GM23338 (cell line): Measurements from ENCODE around the gene TNS3. TPM values are rescaled to one million over a fixed set of nuclear protein-coding genes. Genes with fewer than 3 reads are reported as not detected.
A peak's percentile ranks its signal among the peaks of the same experiment; 100 is the strongest.

Source experiments
- ATAC-seq: fragments of 200-7000 bp; cut with Tn5 transposase; 3 replicates; pipeline ENCODE4 v1.9.1; 2020
- DNase-seq: peaks from one replicate; pipeline ENCODE4 v3.0.0-alpha.2; 2015; ENCODE audit warnings: low spot score
- H2AFZ ChIP-seq: fragments of 200-600 bp; sonication (generic); 2 replicates; pipeline ENCODE4 v1.8.0; 2016; ENCODE audit warnings: antibody characterized with exemption, mild to moderate bottlenecking, moderate library complexity
- H3F3A ChIP-seq: fragments of 200-600 bp; sonication (generic); replicated peaks from 2 replicates; pipeline ENCODE4 v1.8.0; 2017; ENCODE audit warnings: antibody characterized with exemption, mixed run types, low read depth
- H3K27ac ChIP-seq: fragments of 200-600 bp; sonication (generic); 2 replicates; pipeline ENCODE4 v1.6.1; 2016; ENCODE audit warnings: low read depth
- H3K27me3 ChIP-seq: fragments of 200-600 bp; sonication (generic); 2 replicates; pipeline ENCODE4 v1.8.0; 2016; ENCODE audit warnings: mild to moderate bottlenecking, mixed run types, moderate library complexity; ENCODE audit not compliant: insufficient read depth
- H3K36me3 ChIP-seq: fragments of 200-600 bp; sonication (generic); 2 replicates; pipeline ENCODE4 v1.8.0; 2016; ENCODE audit warnings: mild to moderate bottlenecking; ENCODE audit not compliant: insufficient read depth
- H3K4me1 ChIP-seq: fragments of 200-600 bp; sonication (generic); 2 replicates; pipeline ENCODE4 v1.8.0; 2016; ENCODE audit warnings: mild to moderate bottlenecking, moderate library complexity; ENCODE audit not compliant: insufficient read depth
- H3K4me2 ChIP-seq: fragments of 200-600 bp; sonication (generic); 2 replicates; pipeline ENCODE4 v1.7.1; 2017; ENCODE audit warnings: mixed run types
- H3K4me3 ChIP-seq: fragments of 200-600 bp; sonication (generic); 2 replicates; pipeline ENCODE4 v1.6.1; 2016; ENCODE audit warnings: mixed run types
- H3K79me2 ChIP-seq: fragments of 200-600 bp; sonication (generic); replicated peaks from 2 replicates; pipeline ENCODE4 v1.8.0; 2017; ENCODE audit warnings: mild to moderate bottlenecking; ENCODE audit not compliant: insufficient read depth
- H3K9me2 ChIP-seq: fragments of 200-600 bp; sonication (generic); 2 replicates; pipeline ENCODE4 v1.8.0; 2017; ENCODE audit not compliant: insufficient read depth
- H4K20me1 ChIP-seq: fragments of 200-600 bp; sonication (generic); replicated peaks from 2 replicates; pipeline ENCODE4 v1.8.0; 2017; ENCODE audit warnings: mild to moderate bottlenecking; ENCODE audit not compliant: insufficient read depth
- H3K27ac Mint-ChIP-seq: 2 replicates; pipeline ENCODE4 v1.8.0; 2020; ENCODE audit warnings: inconsistent platforms, mild to moderate bottlenecking, moderate library complexity, mixed read lengths
- H3K27me3 Mint-ChIP-seq: 3 replicates; pipeline ENCODE4 v1.8.0; 2022; ENCODE audit warnings: low read depth, mild to moderate bottlenecking, moderate library complexity, mixed read lengths, inconsistent platforms; ENCODE audit not compliant: insufficient read depth, poor library complexity
- H3K36me3 Mint-ChIP-seq: 3 replicates; pipeline ENCODE4 v1.8.0; 2021; ENCODE audit warnings: low read depth, mild to moderate bottlenecking, inconsistent platforms, moderate library complexity, mixed read lengths
- H3K4me1 Mint-ChIP-seq: 3 replicates; pipeline ENCODE4 v1.8.0; 2020; ENCODE audit warnings: mild to moderate bottlenecking, inconsistent platforms, mixed read lengths
- H3K4me3 Mint-ChIP-seq: 3 replicates; pipeline ENCODE4 v1.8.0; 2021; ENCODE audit warnings: moderate library complexity, mild to moderate bottlenecking, inconsistent platforms, mixed read lengths
- H3K9me3 Mint-ChIP-seq: 3 replicates; pipeline ENCODE4 v1.8.0; 2020; ENCODE audit warnings: moderate library complexity, mild to moderate bottlenecking, inconsistent platforms, mixed read lengths
- CREB1 ChIP-seq: fragments of 250-450 bp; sonication (Bioruptor Pico); IDR thresholded peaks from 2 replicates; pipeline ENCODE4 v1.5.0; 2020; ENCODE audit warnings: low read depth, mild to moderate bottlenecking, moderate library complexity
- CTCF ChIP-seq, 2 experiments: fragments of 200-600 bp in 1 of 2; sonication (generic) in 1 of 2; conservative IDR thresholded peaks; 2 replicates each; pipeline versions ENCODE4 v1.5.1 to v1.6.1; 2016 to 2017; ENCODE audit warnings: antibody characterized with exemption in 2 of 2, low read depth in 2 of 2, mild to moderate bottlenecking in 2 of 2, moderate library complexity in 1 of 2
- EZH2 ChIP-seq: fragments of 200-600 bp; sonication (generic); IDR thresholded peaks from one replicate; pipeline ENCODE4 v1.8.0; 2017; ENCODE audit warnings: antibody characterized with exemption, mild to moderate bottlenecking, low read depth; ENCODE audit not compliant: unreplicated experiment
- EZH2phosphoT487 ChIP-seq: fragments of 200-600 bp; sonication (generic); IDR thresholded peaks from one replicate; pipeline ENCODE4 v1.8.1; 2018; ENCODE audit warnings: antibody characterized with exemption; ENCODE audit not compliant: unreplicated experiment
- JUNB ChIP-seq: IDR thresholded peaks from one replicate; pipeline ENCODE4 v1.6.1; 2016; ENCODE audit warnings: antibody characterized with exemption; ENCODE audit not compliant: unreplicated experiment
- NANOG ChIP-seq: IDR thresholded peaks from 2 replicates; pipeline ENCODE4 v1.6.1; 2016; ENCODE audit warnings: antibody characterized with exemption, borderline replicate concordance
- POLR2AphosphoS5 ChIP-seq: IDR thresholded peaks from 2 replicates; pipeline ENCODE4 v1.6.1; 2016; ENCODE audit warnings: antibody characterized with exemption, low read depth
- REST ChIP-seq: IDR thresholded peaks from one replicate; pipeline ENCODE4 v1.6.1; 2018; ENCODE audit warnings: antibody characterized with exemption; ENCODE audit not compliant: unreplicated experiment
- STAT1 ChIP-seq: IDR thresholded peaks from one replicate; pipeline ENCODE4 v1.6.1; 2016; ENCODE audit warnings: antibody characterized with exemption; ENCODE audit not compliant: unreplicated experiment
- ZNF114 ChIP-seq: fragments of 250-450 bp; sonication (Bioruptor Pico); IDR thresholded peaks from 2 replicates; pipeline ENCODE4 v1.5.0; 2020; ENCODE audit warnings: mild to moderate bottlenecking, moderate library complexity
- ZNF331 ChIP-seq: fragments of 250-450 bp; sonication (Bioruptor Pico); IDR thresholded peaks from 2 replicates; pipeline ENCODE4 v1.5.0; 2020; ENCODE audit warnings: low read depth, mild to moderate bottlenecking, moderate library complexity
- polyA plus RNA-seq: library from polyadenylated mRNA; unstranded; fragments of >200 nt; fragmentation: Nextera tagmentation; extraction: Ambion mirVana; gene quantifications from 2 replicates; pipeline ENCODE4 v1.2.1, GENCODE V29; 2016
- total RNA-seq: library from RNA; depleted of rRNA; stranded (reverse); fragments of >200 nt; shearing (Covaris generic); gene quantifications from 2 replicates; pipeline ENCODE4 v1.2.3, GENCODE V29; 2014

TNS3 gene
- total and polyA plus RNA-seq, 2 experiments from 2014 or later, result 6.2 to 28.7 TPM

- Mint-ChIP-seq H3K36me3 (no peaks in the 10 kb centered on the region; the same call in 2 of the 3 replicates), H3K9me3 (no peaks in the 10 kb centered on the region), H3K27ac (0 out of 2 replicates have a peak overlapping the region, but pooled peaks have one; percentile 11), H3K4me1 (peaks cover 12% of the 10 kb centered on the region), H3K27me3 (no peaks in the 10 kb centered on the region), H3K4me3 (no peak overlapping the region)
- TF ChIP-seq REST, result no peak
- no peak overlapping the region for H3K4me2 ChIP-seq
- no peaks in the 10 kb centered on the region for H4K20me1 ChIP-seq
- peak; percentile 33 for DNase-seq
- H3F3A ChIP-seq, result no peaks in the 10 kb centered on the region
- no peaks in the 10 kb centered on the region for H3K27me3 ChIP-seq
- ATAC-seq, result peak; percentile 82
- no peaks in the 10 kb centered on the region; the same call in none of the 2 replicates for H3K4me1 ChIP-seq
- H3K27ac ChIP-seq, result no peak overlapping the region; the same call in 1 of the 2 replicates
- no peaks in the 10 kb centered on the region for H3K36me3 ChIP-seq
- H3K79me2 ChIP-seq, result no peaks in the 10 kb centered on the region
- H3K4me3 ChIP-seq, result no peak overlapping the region
- no peak overlapping the region for H2AFZ ChIP-seq
- H3K9me2 ChIP-seq, result no peaks in the 10 kb centered on the region
Observed at GRCh38 chr7:47402941-47403866, 178.7 kb downstream of the TNS3 start.

GRCh38 chr7:47401611-47402570 is 180.0 kb downstream of the TNS3 start:
- Mint-ChIP-seq H3K27ac (no peak overlapping the region), H3K9me3 (no peaks in the 10 kb centered on the region), H3K27me3 (no peaks in the 10 kb centered on the region), H3K4me3 (no peak overlapping the region), H3K36me3 (no peaks in the 10 kb centered on the region; the same call in 2 of the 3 replicates), H3K4me1 (peaks cover 12% of the 10 kb centered on the region)
- Histone ChIP-seq H3K36me3 (no peaks in the 10 kb centered on the region), H4K20me1 (no peaks in the 10 kb centered on the region), H3K79me2 (no peaks in the 10 kb centered on the region), H2AFZ (no peak overlapping the region), H3K27ac (no peak overlapping the region), H3K4me3 (no peak overlapping the region), H3K9me2 (no peaks in the 10 kb centered on the region), H3F3A (no peaks in the 10 kb centered on the region), H3K27me3 (no peaks in the 10 kb centered on the region), H3K4me2 (no peak overlapping the region), H3K4me1 (no peaks in the 10 kb centered on the region; the same call in none of the 2 replicates)
- ATAC-seq, result no peak
- DNase-seq, result no peak
- no peak for TF ChIP-seq CTCF (conservative IDR thresholded peaks at IDR 0.05; ENCODE audit: low read depth in 2 of 2)
- TF ChIP-seq POLR2AphosphoS5, result no peak
- TF ChIP-seq NANOG, result no peak
- no peak for TF ChIP-seq EZH2
- TF ChIP-seq CREB1 (CRISPR knock-in tag), result no peak
- TF ChIP-seq JUNB, result no peak
- TF ChIP-seq STAT1, result no peak
- no peak for TF ChIP-seq ZNF331 (CRISPR knock-in tag)
- TF ChIP-seq REST, result no peak
- TF ChIP-seq EZH2phosphoT487, result no peak
- no peak for TF ChIP-seq ZNF114 (CRISPR knock-in tag)
